H1 (cell line): ENCODE data around the gene FAHD1.

Source experiments
- ATF2 ChIP-seq: IDR thresholded peaks from 2 replicates; pipeline ENCODE4 v1.6.1; 2012; ENCODE audit warnings: low read length, inconsistent platforms
- CHD7 ChIP-seq: fragments of 300-600 bp; sonication (generic); IDR thresholded peaks from 2 replicates; pipeline ENCODE4 v1.7.1; 2012; ENCODE audit warnings: low read length, moderate library complexity, mild to moderate bottlenecking, inconsistent platforms; ENCODE audit not compliant: insufficient replicate concordance
- CREB1 ChIP-seq: IDR thresholded peaks from 2 replicates; pipeline ENCODE4 v1.6.1; 2012; ENCODE audit warnings: inconsistent platforms
- CTCF ChIP-seq, 3 experiments: IDR thresholded peaks; 1 replicate in 2 of 3; 2 replicates in 1 of 3; pipeline versions ENCODE4 v1.5.1 to v1.6.1; 2011; ENCODE audit warnings: low read length in 3 of 3, mild to moderate bottlenecking in 3 of 3, inconsistent platforms in 2 of 3, low read depth in 1 of 3, moderate library complexity in 1 of 3; ENCODE audit not compliant: insufficient read depth in 1 of 3; ENCODE audit errors: control extremely low read depth in 1 of 3
- E2F6 ChIP-seq: IDR thresholded peaks from 2 replicates; pipeline ENCODE4 v1.6.1; 2012; ENCODE audit warnings: inconsistent platforms
- EZH2 ChIP-seq: fragments of 200-600 bp; sonication (generic); IDR thresholded peaks from 2 replicates; pipeline ENCODE4 v1.7.1; 2012; ENCODE audit warnings: low read depth, mild to moderate bottlenecking, moderate library complexity, low read length, inconsistent platforms; ENCODE audit not compliant: severe bottlenecking
- POLR2A ChIP-seq, 2 experiments: IDR thresholded peaks; 1 replicate in 1 of 2; 2 replicates in 1 of 2; pipeline ENCODE4 v1.6.1; 2011; ENCODE audit warnings: low read depth in 2 of 2, low read length in 2 of 2, mild to moderate bottlenecking in 2 of 2; ENCODE audit errors: control extremely low read depth in 1 of 2
- POLR2AphosphoS5 ChIP-seq: IDR thresholded peaks from 2 replicates; pipeline ENCODE4 v1.6.1; 2011; ENCODE audit warnings: low read depth, low read length
- SP4 ChIP-seq: IDR thresholded peaks from 2 replicates; pipeline ENCODE4 v1.6.1; 2012; ENCODE audit warnings: low read length, inconsistent platforms
- TCF12 ChIP-seq: IDR thresholded peaks from 2 replicates; pipeline ENCODE4 v1.6.1; 2011; ENCODE audit warnings: low read depth, mild to moderate bottlenecking, low read length
- USF2 ChIP-seq: IDR thresholded peaks from 2 replicates; pipeline ENCODE4 v1.6.1; 2011; ENCODE audit warnings: low read length, improper control_type of control experiment

- no peak for TF ChIP-seq E2F6
- TF ChIP-seq TCF12 = no peak
- TF ChIP-seq POLR2A (IDR thresholded peaks at IDR 0.05; ENCODE audit: control extremely low read depth in 1 of 2, low read depth in 2 of 2, low read length in 2 of 2) = no peak
- TF ChIP-seq CTCF (IDR thresholded peaks at IDR 0.05; ENCODE audit: control extremely low read depth in 1 of 3, insufficient read depth in 1 of 3, low read depth in 1 of 3, low read length in 3 of 3) = no peak
- TF ChIP-seq CHD7 = no peak
- TF ChIP-seq ATF2 = no peak
- TF ChIP-seq EZH2 = no peak
- no peak for TF ChIP-seq POLR2AphosphoS5
- no peak for TF ChIP-seq USF2
- no peak for TF ChIP-seq CREB1
- no peak for TF ChIP-seq SP4
Observed at GRCh38 chr16:1861730-1862129, 34.7 kb downstream of the FAHD1 start.
